Measurements from ENCODE around the gene MTUS2. TPM values are rescaled to one million over a fixed set of nuclear protein-coding genes. Genes with fewer than 3 reads are reported as not detected.

Gene MTUS2
- total and polyA plus RNA-seq, 2 of the 8 experiments (the other 6 are each of a cell fraction or from before 2014, with no cell fraction given), result 0.18 to 0.80 TPM

DNA sequence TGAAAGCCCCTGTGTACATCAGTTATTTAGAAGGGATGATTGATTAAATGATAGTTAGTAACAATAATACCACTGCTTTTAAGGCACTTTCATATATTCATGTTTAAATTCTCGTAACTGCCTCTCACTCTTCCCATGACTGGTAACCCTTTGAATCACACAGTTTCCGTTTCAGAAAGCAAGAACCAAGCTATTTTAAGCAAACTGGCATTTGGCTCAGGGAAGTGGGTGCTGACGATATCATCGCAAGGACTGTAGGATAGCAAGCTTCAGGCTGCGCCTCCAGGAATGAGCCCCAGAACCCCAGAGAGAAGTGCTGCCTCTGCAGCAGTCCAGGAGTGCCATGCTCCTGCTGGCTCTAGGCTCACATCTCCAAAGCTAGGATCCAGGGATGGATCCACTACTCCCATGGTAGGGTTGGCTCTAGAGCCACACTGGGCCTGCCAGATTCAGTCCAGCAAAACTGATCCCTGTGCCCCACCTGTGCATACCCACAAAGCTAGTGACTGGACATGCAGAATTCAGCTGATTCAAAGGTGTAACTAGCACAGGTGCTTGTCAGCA, 461.9 kb downstream of the MTUS2 start:
- Histone ChIP-seq H2AFZ (ENCODE audit: low read length) (no peak overlapping the region), H3K4me3 (ENCODE audit: extremely low read depth in 1 of 4, insufficient read depth in 2 of 4, low read depth in 3 of 4, low read length in 4 of 4) (no peak overlapping the region), H3K27me3 (replicated peaks in 1 of 4; ENCODE audit: control insufficient read depth in 3 of 4, extremely low read depth in 1 of 4, insufficient read depth in 3 of 4, low read length in 3 of 4) (no peaks in the 10 kb centered on the region), H3K79me1 (ENCODE audit: low read depth, low read length) (no peaks in the 10 kb centered on the region), H3K4me2 (ENCODE audit: insufficient read depth in 1 of 2, low read depth in 2 of 2, low read length in 2 of 2) (no peak overlapping the region), H2BK120ac (replicated peaks; ENCODE audit: low read depth, low read length) (no peak overlapping the region), H3K9ac (replicated peaks in 1 of 4; ENCODE audit: extremely low read depth in 1 of 4, low read depth in 3 of 4, low read length in 3 of 4) (no peak overlapping the region), H2AK5ac (ENCODE audit: low read depth, low read length) (no peak overlapping the region), H4K5ac (ENCODE audit: insufficient read length, low read depth, low read length) (no peak overlapping the region), H3K23ac (ENCODE audit: insufficient read length) (no peak overlapping the region), H4K91ac (replicated peaks; ENCODE audit: insufficient read length, low read length) (no peak overlapping the region), H3K9me3 (ENCODE audit: insufficient read depth in 2 of 2, low read depth in 1 of 2, low read length in 1 of 2) (no peaks in the 10 kb centered on the region), H3K79me2 (ENCODE audit: control insufficient read depth in 1 of 2, insufficient read depth in 2 of 2, low read length in 2 of 2) (no peaks in the 10 kb centered on the region), H3K4me1 (replicated peaks in 1 of 4; ENCODE audit: control insufficient read depth in 3 of 4, insufficient read depth in 4 of 4, low read length in 3 of 4) (no peaks in the 10 kb centered on the region), H3K36me3 (ENCODE audit: control insufficient read depth in 2 of 4, insufficient read depth in 4 of 4, low read length in 3 of 4) (no peaks in the 10 kb centered on the region), H2BK15ac (ENCODE audit: low read length) (no peak overlapping the region), H3K56ac (replicated peaks; ENCODE audit: insufficient read length, low read depth, low read length) (no peak overlapping the region), H2BK20ac (ENCODE audit: low read length) (no peak overlapping the region), H3K23me2 (ENCODE audit: low read depth, low read length) (no peaks in the 10 kb centered on the region), H3K18ac (ENCODE audit: extremely low read depth, low read length) (no peak overlapping the region), H2BK12ac (ENCODE audit: low read depth, low read length) (no peak overlapping the region), H3K27ac (ENCODE audit: low read depth, low read length) (no peak overlapping the region), H4K8ac (ENCODE audit: extremely low read depth, insufficient read depth, low read length) (no peak overlapping the region), H3K14ac (ENCODE audit: insufficient read length) (no peak overlapping the region), H2BK5ac (ENCODE audit: low read depth, low read length) (no peak overlapping the region), H3K4ac (replicated peaks; ENCODE audit: insufficient read length, low read depth, low read length) (no peak overlapping the region), H4K20me1 (replicated peaks in 1 of 2; ENCODE audit: control insufficient read depth in 1 of 2, insufficient read depth in 2 of 2, low read length in 2 of 2) (no peaks in the 10 kb centered on the region)
- ChIA-PET CTCF (ENCODE audit: partially characterized antibody) (no interaction called here), POLR2A (ENCODE audit: partially characterized antibody) (no interaction called here)
- WGBS, 2 experiments (ENCODE audit: extremely low coverage in 1 of 2, insufficient coverage in 1 of 2, insufficient read length in 1 of 2, insufficient replicate concordance in 2 of 2, low coverage in 1 of 2, low lambda C conversion rate in 2 of 2, missing lambda C conversion rate in 1 of 2), result 87% methylated on average over 5 of the region's 5 CpGs; no CpG with 5 or more reads in 1 of the 2 experiments
- no peak for DNase-seq (ENCODE audit: low read depth in 1 of 2, low spot score in 2 of 2)
- FAIRE-seq, result no peak
- no peak for TF ChIP-seq KDM1A (IDR thresholded peaks at IDR 0.05; ENCODE audit: borderline replicate concordance, low read length)
- TF ChIP-seq CHD1 (IDR thresholded peaks at IDR 0.05; ENCODE audit: low read depth, low read length), result no peak
- TF ChIP-seq MAFK (IDR thresholded peaks at IDR 0.05; ENCODE audit: low read depth, low read length), result 0 out of 2 replicates have a peak, but pooled peaks have one; percentile 3
- no peak for TF ChIP-seq RFX5 (IDR thresholded peaks at IDR 0.05; ENCODE audit: borderline replicate concordance, low read depth, low read length)
- TF ChIP-seq PHF8 (conservative IDR thresholded peaks at IDR 0.05; ENCODE audit: low read depth, low read length), result no peak
- no peak for TF ChIP-seq E2F6 (IDR thresholded peaks at IDR 0.05)
